LNCAP (cell line): Measurements from ENCODE around the gene ATRX.

ENCODE experiments used
- CTCF ChIP-seq: fragments of 450-650 bp; IDR thresholded peaks from 2 replicates; pipeline ENCODE4 v1.5.1; 2017; ENCODE audit warnings: mild to moderate bottlenecking

ATRX gene

DNA sequence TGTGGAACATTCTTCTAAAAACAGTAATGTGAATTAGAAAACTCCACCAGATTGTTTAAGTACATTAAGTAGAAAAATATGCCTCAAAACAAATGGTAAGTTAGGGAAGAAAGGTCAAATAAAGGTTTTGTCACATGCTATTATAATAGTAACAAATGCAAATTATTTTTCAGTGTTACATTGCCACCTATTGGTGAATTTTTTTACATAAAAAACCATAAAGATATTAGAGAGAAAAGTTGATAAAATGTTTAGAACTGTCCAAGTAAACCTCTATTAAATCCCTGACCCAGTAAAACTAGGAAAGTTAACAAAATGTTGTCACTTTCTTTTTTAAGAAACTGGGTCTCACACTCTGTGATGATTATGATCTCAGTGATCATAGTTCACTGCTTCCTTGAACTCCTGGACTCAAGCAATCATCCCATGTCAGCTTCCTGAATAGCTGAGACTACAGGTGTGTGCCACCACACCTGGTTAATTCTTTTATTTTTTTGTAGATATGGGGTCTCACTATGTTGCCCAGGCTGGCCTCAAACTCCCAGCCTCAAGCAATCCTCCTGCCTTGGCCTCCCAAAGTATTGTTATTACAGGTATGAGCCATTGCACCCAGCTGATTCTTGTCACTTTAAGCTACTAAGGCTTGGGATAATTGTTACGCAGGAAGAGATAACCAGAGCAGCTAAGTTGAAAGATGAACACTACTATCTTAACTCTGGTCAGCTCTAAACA, 157.6 kb downstream of the ATRX start:
- peak; percentile 19; the same call in 1 of the 2 replicates for TF ChIP-seq CTCF

DNA sequence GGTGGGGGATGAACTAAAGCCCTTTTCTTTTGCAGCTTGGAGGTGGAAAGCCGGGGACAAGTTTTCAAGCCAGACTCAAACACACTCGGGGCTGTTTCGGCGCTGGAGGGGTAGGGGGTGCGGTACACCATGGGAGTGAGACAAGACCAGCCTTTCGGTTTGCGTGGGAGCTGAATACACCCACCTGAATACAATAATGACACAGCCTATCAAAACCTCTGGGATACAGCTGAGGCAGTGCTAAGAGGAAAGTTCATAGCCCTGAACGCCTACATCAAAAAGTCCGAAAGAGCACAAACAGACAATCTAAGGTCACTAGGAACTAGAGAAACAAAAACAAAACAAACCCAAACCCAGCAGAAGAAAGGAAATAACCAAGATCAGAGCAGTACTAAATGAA, 163.3 kb downstream of the ATRX start:
- TF ChIP-seq CTCF = no peak

- TF ChIP-seq CTCF = no peak
These were observed 163.8 kb downstream of the ATRX start for GRCh38 chrX:77622233-77622632.

- no peak for TF ChIP-seq CTCF
These were observed 168.8 kb downstream of the ATRX start for GRCh38 chrX:77617206-77617605.

DNA sequence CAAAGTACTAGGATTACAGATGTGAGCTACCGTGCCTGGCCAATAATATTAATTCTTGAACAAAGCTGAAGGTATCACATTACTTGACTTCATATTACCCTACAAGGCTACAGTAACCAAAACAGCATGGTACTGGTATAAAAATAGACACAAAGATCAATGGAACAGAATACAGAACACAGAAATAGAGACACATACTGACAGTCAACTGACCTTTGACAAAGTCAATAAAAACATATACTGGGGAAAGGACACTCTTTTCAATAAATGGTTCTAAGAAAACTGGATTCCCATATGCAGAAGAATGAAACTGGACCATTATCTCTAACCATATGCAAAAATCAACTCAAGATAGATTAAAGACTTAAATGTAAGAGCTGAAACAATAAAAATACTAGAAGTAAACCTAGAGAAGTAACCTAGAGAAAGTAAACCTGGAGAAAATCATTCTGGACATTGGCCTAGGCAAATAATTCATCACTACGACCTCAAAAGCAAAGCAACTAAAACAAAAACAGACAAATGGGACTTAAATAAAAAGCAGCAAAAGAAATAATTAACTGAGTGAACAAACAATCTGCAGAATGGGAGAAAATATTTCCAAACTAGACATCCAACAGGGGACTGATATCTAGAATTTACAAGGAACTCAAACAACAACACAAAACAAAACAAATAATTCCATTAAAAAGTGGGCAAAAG, 182.2 kb downstream of the ATRX start:
- TF ChIP-seq CTCF = no peak

DNA sequence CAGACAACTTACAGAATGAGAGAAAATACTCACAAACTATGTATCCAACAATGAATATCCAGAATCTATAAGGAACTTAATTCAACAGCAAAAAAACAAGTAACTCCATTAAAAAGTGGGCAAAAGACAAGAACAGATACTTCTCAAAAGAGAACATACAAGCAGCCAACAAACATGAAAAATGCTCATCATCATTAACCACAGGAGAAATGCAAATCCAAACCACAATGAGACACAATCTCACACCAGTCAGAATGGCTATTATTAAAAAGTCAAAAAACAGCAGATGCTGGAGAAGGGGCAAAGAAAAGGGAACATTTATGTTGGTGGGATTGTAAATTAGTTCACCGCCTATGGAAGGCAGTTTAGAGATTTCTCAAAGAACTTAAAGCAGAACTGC, 188.5 kb downstream of the ATRX start:
- TF ChIP-seq CTCF = no peak

DNA sequence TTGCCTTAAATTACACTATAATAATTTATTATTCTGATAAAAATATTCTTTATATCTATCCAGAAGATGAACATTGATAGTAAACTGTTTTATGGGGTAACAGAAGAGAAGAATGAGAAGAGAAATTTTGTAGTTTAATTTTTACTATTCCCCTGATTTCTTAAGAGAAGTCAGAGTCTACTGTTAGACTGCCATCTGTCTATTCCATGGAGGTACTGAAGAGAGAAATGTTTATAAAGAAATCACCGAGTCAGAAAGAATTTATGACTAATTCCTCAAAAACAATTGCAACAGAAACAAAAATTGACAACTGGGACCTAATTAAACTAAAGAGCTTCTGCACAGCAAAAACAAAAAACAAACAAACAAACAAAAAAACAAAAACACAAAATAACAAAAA, 188.9 kb downstream of the ATRX start:
- peak; percentile 25; the same call in 1 of the 2 replicates for TF ChIP-seq CTCF
